Body of pancreas (tissue), 4 donors: ENCODE data around the gene MYBBP1A. TPM values are rescaled to one million over a fixed set of nuclear protein-coding genes. Genes with fewer than 3 reads are reported as not detected.
"Not testable (repeated sequence)": the region's sequence is repeated elsewhere in the genome, so short reads cannot be mapped to it uniquely, and the experiment has no call there.

Experiments used
- ATAC-seq: fragments of 150-250 bp; one replicate; pipeline ENCODE4 v1.9.1; 2016
- DNase-seq, 4 donors: peaks; one replicate each; pipeline ENCODE4 v3.0.0-alpha.2; 2019
- H3K27ac ChIP-seq, 4 donors: fragments of 200-600 bp; sonication (generic); 1 replicate in 3 of 4; 2 replicates in 1 of 4; pipeline versions ENCODE4 v1.5.1 to v1.6.1; 2016 to 2019; ENCODE audit warnings: mild to moderate bottlenecking in 1 of 4, mixed read lengths in 1 of 4, moderate library complexity in 1 of 4
- H3K27me3 ChIP-seq, 2 donors: fragments of 200-600 bp; sonication (generic); one replicate each; pipeline ENCODE4 v1.6.0; 2016; ENCODE audit warnings: mild to moderate bottlenecking in 1 of 2
- H3K36me3 ChIP-seq, 2 donors: fragments of 200-600 bp; sonication (generic); replicated peaks in 1 of 2; 2 replicates each; pipeline ENCODE4 v1.5.1; 2016; ENCODE audit warnings: low read depth in 2 of 2; ENCODE audit not compliant: insufficient read depth in 1 of 2
- H3K4me1 ChIP-seq: fragments of 200-600 bp; sonication (generic); one replicate; pipeline ENCODE4 v1.6.0; 2016
- H3K4me3 ChIP-seq, 2 donors: fragments of 200-600 bp; sonication (generic); 1 replicate in 1 of 2; 2 replicates in 1 of 2; pipeline ENCODE4 v1.5.1; 2016 to 2019
- H3K9me3 ChIP-seq, 3 donors: fragments of 200-600 bp; sonication (generic); 1 replicate in 2 of 3; 2 replicates in 1 of 3; pipeline ENCODE4 v1.5.1; 2016
- POLR2A ChIP-seq, 3 donors: fragments of 450-650 bp; IDR thresholded peaks; one replicate each; pipeline ENCODE4 v1.6.1; 2016; ENCODE audit warnings: antibody characterized with exemption in 3 of 3, mild to moderate bottlenecking in 2 of 3
- WGBS, 2 donors: methylation state at CpG; one replicate each; pipeline ENCODE4 v1.1.5; 2017; 5-methylcytosine and 5-hydroxymethylcytosine counted together
- intact Hi-C: fragments of 100-400 bp; cut with DNase I; formaldehyde crosslinking; loops from one replicate; pipeline ENCODE4 v1.15.1; 2023
- total RNA-seq, 2 donors: library from RNA; depleted of rRNA; stranded (reverse); fragments of >200 nt; gene quantifications; one replicate each; pipeline ENCODE4 v1.1.0, GENCODE V29; 2016
- TF ChIP-seq, protein P1 (sequence below), 7 experiments: fragments of 450-650 bp in 4 of 7; fragments of 200-600 bp in 3 of 7; sonication (generic) in 3 of 7; IDR thresholded peaks; one replicate each; pipeline ENCODE4 v1.5.1; 2016 to 2019; ENCODE audit warnings: antibody characterized with exemption in 7 of 7

The MYBBP1A gene
- total RNA-seq, 2 donors from 2014 or later = 37.9 to 105 TPM

- no peaks in the 10 kb centered on the region for H3K9me3 ChIP-seq
- DNase-seq (no peak), ATAC-seq (no peak)
- H3K4me1 ChIP-seq = no peaks in the 10 kb centered on the region
- H3K4me3 ChIP-seq = no peak overlapping the region
- H3K36me3 ChIP-seq = no peaks in the 10 kb centered on the region
- no peak for TF ChIP-seq POLR2A (IDR thresholded peaks at IDR 0.05)
- TF ChIP-seq, protein P1, sequence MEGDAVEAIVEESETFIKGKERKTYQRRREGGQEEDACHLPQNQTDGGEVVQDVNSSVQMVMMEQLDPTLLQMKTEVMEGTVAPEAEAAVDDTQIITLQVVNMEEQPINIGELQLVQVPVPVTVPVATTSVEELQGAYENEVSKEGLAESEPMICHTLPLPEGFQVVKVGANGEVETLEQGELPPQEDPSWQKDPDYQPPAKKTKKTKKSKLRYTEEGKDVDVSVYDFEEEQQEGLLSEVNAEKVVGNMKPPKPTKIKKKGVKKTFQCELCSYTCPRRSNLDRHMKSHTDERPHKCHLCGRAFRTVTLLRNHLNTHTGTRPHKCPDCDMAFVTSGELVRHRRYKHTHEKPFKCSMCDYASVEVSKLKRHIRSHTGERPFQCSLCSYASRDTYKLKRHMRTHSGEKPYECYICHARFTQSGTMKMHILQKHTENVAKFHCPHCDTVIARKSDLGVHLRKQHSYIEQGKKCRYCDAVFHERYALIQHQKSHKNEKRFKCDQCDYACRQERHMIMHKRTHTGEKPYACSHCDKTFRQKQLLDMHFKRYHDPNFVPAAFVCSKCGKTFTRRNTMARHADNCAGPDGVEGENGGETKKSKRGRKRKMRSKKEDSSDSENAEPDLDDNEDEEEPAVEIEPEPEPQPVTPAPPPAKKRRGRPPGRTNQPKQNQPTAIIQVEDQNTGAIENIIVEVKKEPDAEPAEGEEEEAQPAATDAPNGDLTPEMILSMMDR (IDR thresholded peaks at IDR 0.05) = no peak
- no peak overlapping the region for H3K27ac ChIP-seq
- no peaks in the 10 kb centered on the region for H3K27me3 ChIP-seq
- intact Hi-C loops = no loop called here
- 57 to 60% methylated on average over 11 of the region's 11 CpGs for WGBS, 2 donors
Measured at GRCh38 chr17:4592240-4593005, 37.2 kb upstream of the MYBBP1A start.

DNA sequence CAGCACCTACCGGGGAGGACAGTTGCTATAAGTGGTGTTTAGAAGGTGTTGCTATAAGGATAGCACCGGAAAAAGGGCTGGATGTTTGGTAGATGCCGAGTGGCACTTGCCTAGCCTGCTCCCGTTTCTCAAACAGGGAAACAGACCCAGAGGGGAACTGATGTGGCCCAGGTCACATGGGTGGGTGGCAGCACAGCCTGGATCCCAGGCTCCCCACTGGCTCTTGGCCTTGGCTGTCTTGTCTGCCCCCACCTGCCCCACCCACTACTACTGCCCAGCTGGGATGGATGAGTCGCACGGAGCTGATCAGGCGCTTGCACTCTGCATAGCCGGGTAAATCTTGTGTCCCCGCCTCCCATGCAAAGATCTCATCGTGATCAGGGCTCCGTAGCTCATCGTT, 36.3 kb upstream of the MYBBP1A start:
- ATAC-seq = no peak
- Histone ChIP-seq H3K27ac (no peak overlapping the region), H3K4me1 (no peaks in the 10 kb centered on the region), H3K4me3 (no peak overlapping the region), H3K36me3 (no peaks in the 10 kb centered on the region), H3K9me3 (no peaks in the 10 kb centered on the region), H3K27me3 (no peaks in the 10 kb centered on the region)
- TF ChIP-seq, protein P1 (IDR thresholded peaks at IDR 0.05) = no peak
- TF ChIP-seq POLR2A (IDR thresholded peaks at IDR 0.05) = no peak
- intact Hi-C loops = no loop called here
- no peak for DNase-seq
- 50 to 56% methylated on average over 3 to 12 of the region's 12 CpGs for WGBS, 2 donors

- WGBS, 2 donors = 56% methylated on average over 10 of the region's 10 CpGs; no CpG with 5 or more reads in 1 of the 2 donors
- Histone ChIP-seq H3K4me3 (no peak overlapping the region), H3K36me3 (no peaks in the 10 kb centered on the region), H3K27ac (no peak overlapping the region), H3K27me3 (no peaks in the 10 kb centered on the region), H3K4me1 (no peaks in the 10 kb centered on the region), H3K9me3 (no peaks in the 10 kb centered on the region)
- no peak for TF ChIP-seq POLR2A (IDR thresholded peaks at IDR 0.05)
- TF ChIP-seq, protein P1 (IDR thresholded peaks at IDR 0.05) = no peak
- DNase-seq = no peak
- no peak for ATAC-seq
- intact Hi-C loops = no loop called here
Measured at GRCh38 chr17:4590981-4591453, 35.8 kb upstream of the MYBBP1A start.

DNA sequence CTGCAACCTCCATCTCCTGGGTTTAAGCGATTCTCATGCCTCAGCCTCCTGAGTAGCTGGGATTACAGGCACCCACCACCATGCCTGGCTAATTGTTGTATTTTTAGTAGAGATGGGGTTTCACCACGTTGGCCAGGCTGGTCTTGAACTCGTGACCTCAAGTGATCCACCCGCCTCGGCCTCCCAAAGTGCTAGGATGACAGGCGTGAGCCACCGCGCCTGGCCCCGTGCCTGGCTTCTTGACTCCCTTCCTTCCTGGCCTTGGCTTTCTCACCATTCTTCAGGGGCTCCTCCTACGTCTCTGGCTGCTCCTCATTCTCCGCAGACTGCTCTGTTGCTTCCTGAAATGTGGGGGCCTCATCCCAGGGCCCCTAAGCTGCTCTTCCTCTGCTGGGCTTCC, 34.9 kb upstream of the MYBBP1A start:
- DNase-seq, ATAC-seq, intact Hi-C loops: not testable (repeated sequence)

DNA sequence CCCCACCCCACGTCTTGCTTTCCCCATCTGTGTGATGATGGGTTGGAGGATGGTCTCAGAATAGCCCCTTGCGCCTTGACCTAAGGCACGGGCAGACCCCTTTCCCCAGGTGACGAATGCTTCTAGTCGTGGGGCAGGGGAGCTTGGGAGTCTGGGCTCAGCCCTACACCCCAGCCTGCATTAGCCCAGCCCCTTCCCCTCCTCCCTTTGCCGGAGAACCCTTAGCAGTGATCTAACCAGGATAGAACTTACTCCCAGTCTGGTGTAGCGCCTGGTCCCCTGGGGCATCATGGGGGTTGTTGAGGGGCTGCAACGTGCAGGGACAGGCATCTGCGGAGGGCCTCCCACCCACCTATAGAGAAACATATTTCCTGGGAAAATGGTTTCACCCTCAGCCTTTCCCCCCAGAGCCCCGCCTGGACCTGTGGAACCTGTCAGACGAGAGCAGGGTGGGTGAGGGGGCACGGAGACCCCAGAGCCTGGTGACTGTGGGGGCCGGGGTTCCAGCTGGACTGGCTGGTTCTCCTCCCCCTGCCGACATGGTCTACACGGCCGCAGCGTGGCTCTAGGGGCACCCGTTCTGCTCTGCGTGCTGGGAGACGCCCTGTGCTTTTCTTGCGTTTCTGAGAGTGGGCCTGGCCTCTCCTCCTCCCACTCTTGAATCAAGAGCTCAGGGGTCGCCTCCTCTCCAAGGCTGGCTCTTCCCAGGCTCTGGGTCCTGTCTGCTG, 33.9 kb upstream of the MYBBP1A start:
- ATAC-seq (no peak), DNase-seq (no peak)
- peaks cover 13% of the 10 kb centered on the region for H3K4me1 ChIP-seq
- no peak for TF ChIP-seq POLR2A (IDR thresholded peaks at IDR 0.05)
- TF ChIP-seq, protein P1 (IDR thresholded peaks at IDR 0.05) = no peak
- no peak overlapping the region for H3K4me3 ChIP-seq
- no peaks in the 10 kb centered on the region for H3K9me3 ChIP-seq
- peaks cover 0 to 10% of the 10 kb centered on the region in 2 donors for H3K27me3 ChIP-seq
- no peak overlapping the region for H3K27ac ChIP-seq
- WGBS, 2 donors = 41 to 49% methylated on average over 21 to 22 of the region's 22 CpGs
- intact Hi-C loops = no loop called here
- H3K36me3 ChIP-seq = no peaks in the 10 kb centered on the region

More for the DNA sequence above, 34.9 kb upstream of the MYBBP1A start:
- not testable (repeated sequence) for H3K9me3 ChIP-seq, H3K27ac ChIP-seq, H3K27me3 ChIP-seq, H3K36me3 ChIP-seq, H3K4me3 ChIP-seq, H3K4me1 ChIP-seq
- 54 to 65% methylated on average over 10 to 11 of the region's 11 CpGs for WGBS, 2 donors
